Calu3 (cell line): Measurements from ENCODE around the gene ARHGAP9. TPM values are rescaled to one million over a fixed set of nuclear protein-coding genes. Genes with fewer than 3 reads are reported as not detected.

ENCODE experiments used
- BruUV-seq: library from RNA; stranded (reverse); fragments of 400-500 nt; replicated peaks from 2 replicates; lab custom pipeline; 2021; lab: Mats Ljungman, UMichigan
- CTCF ChIA-PET: fragments of 300-600 bp; sonication (Branson Sonifier 250); formaldehyde crosslinking; loops from one replicate; lab custom pipeline; 2022; ENCODE audit warnings: antibody characterized with exemption; lab: Charles Lee
- DNase-seq: peaks from one replicate; pipeline ENCODE4 v3.0.0; 2022
- H3K27ac Mint-ChIP-seq: one replicate; pipeline ENCODE4 v1.8.0; 2022; ENCODE audit warnings: mixed read lengths; ENCODE audit not compliant: unreplicated experiment
- H3K27me3 Mint-ChIP-seq: one replicate; pipeline ENCODE4 v1.8.0; 2022; ENCODE audit warnings: mixed read lengths; ENCODE audit not compliant: unreplicated experiment
- H3K36me3 Mint-ChIP-seq: one replicate; pipeline ENCODE4 v1.8.0; 2022; ENCODE audit warnings: mild to moderate bottlenecking, moderate library complexity, mixed read lengths; ENCODE audit not compliant: insufficient read depth, unreplicated experiment
- H3K4me1 Mint-ChIP-seq: one replicate; pipeline ENCODE4 v1.8.0; 2022; ENCODE audit warnings: mild to moderate bottlenecking, low read depth, mixed read lengths; ENCODE audit not compliant: unreplicated experiment
- H3K4me3 Mint-ChIP-seq: one replicate; pipeline ENCODE4 v1.8.0; 2022; ENCODE audit warnings: mild to moderate bottlenecking, low read depth, moderate library complexity, mixed read lengths; ENCODE audit not compliant: unreplicated experiment
- H3K9me3 Mint-ChIP-seq: one replicate; pipeline ENCODE4 v1.8.0; 2022; ENCODE audit warnings: low read depth, mixed read lengths; ENCODE audit not compliant: unreplicated experiment
- intact Hi-C: fragments of 100-400 bp; cut with micrococcal nuclease; formaldehyde crosslinking; loops from one replicate; pipeline ENCODE4 v1.10.0; 2022; ENCODE audit not compliant: unreplicated experiment
- total RNA-seq: library from RNA; stranded (reverse); gene quantifications from 2 replicates; pipeline ENCODE4 v1.2.3, GENCODE V29; 2022
- TF ChIP-seq, protein P1 (sequence below): fragments of 200-600 bp; IDR thresholded peaks from one replicate; pipeline ENCODE4 v1.8.0; 2022; ENCODE audit warnings: antibody characterized with exemption; ENCODE audit not compliant: unreplicated experiment

Gene ARHGAP9
- total RNA-seq, 1 experiment from 2014 or later, result not detected

DNA sequence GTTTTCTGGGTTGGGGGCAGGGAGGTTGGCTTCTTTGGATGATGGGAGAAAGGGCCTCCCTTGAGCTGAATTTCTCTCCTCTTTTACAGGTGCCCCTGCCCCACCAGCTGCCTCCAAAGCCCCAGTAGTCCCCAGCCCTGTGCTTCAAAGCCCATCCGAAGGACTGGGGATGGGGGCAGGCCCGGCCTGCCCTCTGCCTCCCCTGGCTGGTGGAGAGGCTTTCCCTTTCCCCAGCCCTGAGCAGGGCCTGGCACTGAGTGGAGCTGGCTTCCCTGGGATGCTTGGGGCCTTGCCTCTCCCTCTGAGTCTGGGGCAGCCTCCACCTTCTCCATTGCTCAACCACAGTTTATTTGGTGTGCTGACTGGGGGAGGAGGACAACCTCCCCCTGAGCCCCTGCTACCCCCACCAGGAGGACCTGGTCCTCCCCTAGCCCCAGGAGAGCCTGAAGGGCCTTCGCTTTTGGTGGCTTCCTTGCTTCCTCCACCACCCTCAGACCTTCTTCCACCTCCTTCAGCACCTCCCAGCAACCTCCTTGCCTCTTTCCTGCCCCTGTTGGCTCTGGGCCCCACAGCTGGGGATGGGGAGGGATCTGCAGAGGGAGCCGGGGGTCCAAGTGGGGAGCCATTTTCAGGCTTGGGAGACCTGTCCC is 46.9 kb upstream of the ARHGAP9 start:
- CTCF ChIA-PET, result interaction anchor here (0.6 kb wide), 2 partner anchors 258 to 834 kb away, joined by 3 to 6 read pairs; no protein-coding TSS in a partner anchor
- no peak for DNase-seq
- intact Hi-C loops, result no loop called here
- Mint-ChIP-seq H3K4me3 (no peak overlapping the region), H3K27me3 (no peaks in the 10 kb centered on the region), H3K4me1 (peaks cover 21% of the 10 kb centered on the region), H3K27ac (no peak overlapping the region), H3K36me3 (peaks cover 99% of the 10 kb centered on the region), H3K9me3 (no peaks in the 10 kb centered on the region)
- TSS peak; percentile 2 for BruUV-seq
- TF ChIP-seq, protein P1, sequence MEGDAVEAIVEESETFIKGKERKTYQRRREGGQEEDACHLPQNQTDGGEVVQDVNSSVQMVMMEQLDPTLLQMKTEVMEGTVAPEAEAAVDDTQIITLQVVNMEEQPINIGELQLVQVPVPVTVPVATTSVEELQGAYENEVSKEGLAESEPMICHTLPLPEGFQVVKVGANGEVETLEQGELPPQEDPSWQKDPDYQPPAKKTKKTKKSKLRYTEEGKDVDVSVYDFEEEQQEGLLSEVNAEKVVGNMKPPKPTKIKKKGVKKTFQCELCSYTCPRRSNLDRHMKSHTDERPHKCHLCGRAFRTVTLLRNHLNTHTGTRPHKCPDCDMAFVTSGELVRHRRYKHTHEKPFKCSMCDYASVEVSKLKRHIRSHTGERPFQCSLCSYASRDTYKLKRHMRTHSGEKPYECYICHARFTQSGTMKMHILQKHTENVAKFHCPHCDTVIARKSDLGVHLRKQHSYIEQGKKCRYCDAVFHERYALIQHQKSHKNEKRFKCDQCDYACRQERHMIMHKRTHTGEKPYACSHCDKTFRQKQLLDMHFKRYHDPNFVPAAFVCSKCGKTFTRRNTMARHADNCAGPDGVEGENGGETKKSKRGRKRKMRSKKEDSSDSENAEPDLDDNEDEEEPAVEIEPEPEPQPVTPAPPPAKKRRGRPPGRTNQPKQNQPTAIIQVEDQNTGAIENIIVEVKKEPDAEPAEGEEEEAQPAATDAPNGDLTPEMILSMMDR, result no peak

DNA sequence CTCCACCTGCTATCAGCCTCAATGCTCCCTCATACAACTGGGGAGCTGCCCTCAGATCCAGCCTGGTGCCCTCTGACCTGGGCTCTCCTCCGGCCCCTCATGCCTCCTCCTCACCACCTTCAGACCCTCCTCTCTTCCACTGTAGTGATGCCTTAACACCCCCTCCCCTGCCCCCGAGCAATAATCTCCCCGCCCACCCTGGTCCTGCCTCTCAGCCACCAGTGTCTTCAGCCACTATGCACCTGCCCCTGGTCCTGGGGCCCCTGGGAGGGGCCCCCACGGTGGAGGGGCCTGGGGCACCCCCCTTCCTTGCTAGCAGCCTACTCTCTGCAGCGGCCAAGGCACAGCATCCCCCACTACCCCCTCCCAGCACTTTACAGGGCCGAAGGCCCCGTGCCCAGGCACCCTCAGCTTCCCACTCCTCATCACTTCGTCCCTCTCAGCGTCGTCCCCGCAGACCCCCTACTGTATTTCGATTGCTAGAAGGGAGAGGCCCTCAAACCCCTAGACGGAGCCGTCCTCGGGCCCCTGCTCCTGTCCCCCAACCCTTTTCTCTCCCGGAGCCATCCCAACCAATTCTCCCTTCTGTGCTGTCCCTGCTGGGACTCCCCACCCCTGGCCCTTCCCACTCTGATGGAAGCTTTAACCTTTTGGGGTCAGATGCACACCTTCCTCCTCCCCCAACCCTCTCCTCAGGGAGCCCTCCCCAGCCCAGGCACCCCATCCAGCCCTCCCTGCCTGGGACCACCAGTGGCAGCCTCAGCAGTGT is 46.1 kb upstream of the ARHGAP9 start:
- H3K27me3 Mint-ChIP-seq, result no peaks in the 10 kb centered on the region
- no peak overlapping the region for H3K4me3 Mint-ChIP-seq
- H3K9me3 Mint-ChIP-seq, result no peaks in the 10 kb centered on the region
- DNase-seq, result no peak
- TF ChIP-seq, protein P1, result no peak
- H3K4me1 Mint-ChIP-seq, result peaks cover 29% of the 10 kb centered on the region
- intact Hi-C loops, result no loop called here
- no TSS peak for BruUV-seq
- CTCF ChIA-PET, result no interaction called here
- peaks cover 99% of the 10 kb centered on the region for H3K36me3 Mint-ChIP-seq
- H3K27ac Mint-ChIP-seq, result peak overlapping the region; percentile 10

DNA sequence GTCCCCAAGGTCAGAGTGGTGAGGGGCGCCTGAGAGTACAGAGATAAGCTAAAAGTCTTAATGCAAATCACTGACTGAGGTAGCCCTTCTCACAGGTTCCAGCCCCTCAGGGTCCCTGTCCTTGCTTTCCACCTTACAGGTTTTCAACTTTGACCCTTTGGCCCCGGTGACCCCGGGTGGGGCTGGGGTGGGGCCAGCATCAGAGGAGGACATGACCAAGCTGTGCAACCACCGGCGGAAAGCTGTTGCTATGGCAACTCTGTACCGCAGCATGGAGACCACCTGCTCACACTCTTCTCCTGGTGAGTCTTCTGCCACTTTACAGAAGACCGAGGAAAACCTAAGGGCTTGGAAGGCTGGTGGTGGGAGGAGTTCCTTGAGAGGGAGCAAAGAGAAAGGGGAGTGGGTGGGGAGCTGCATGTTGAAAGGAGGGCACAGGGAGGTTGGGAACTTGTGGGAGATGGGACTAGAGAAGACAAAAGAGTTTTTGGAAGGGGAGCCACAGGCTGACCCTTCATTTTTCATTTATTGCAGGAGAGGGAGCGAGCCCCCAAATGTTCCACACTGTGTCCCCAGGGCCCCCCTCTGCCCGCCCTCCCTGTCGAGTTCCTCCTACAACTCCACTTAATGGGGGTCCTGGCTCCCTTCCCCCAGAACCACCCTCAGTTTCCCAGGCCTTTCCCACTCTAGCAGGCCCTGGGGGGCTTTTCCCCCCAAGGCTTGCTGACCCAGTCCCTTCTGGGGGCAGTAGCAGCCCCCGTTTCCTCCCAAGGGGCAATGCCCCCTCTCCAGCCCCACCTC is 45.3 kb upstream of the ARHGAP9 start:
- H3K36me3 Mint-ChIP-seq, result peaks cover 99% of the 10 kb centered on the region
- intact Hi-C loops, result no loop called here
- TF ChIP-seq, protein P1, result no peak
- BruUV-seq, result no TSS peak
- CTCF ChIA-PET, result no interaction called here
- peaks cover 32% of the 10 kb centered on the region for H3K4me1 Mint-ChIP-seq
- DNase-seq, result no peak
- H3K27ac Mint-ChIP-seq, result no peak overlapping the region
- H3K27me3 Mint-ChIP-seq, result no peaks in the 10 kb centered on the region
- peak overlapping the region; percentile 95 for H3K4me3 Mint-ChIP-seq
- no peaks in the 10 kb centered on the region for H3K9me3 Mint-ChIP-seq

DNA sequence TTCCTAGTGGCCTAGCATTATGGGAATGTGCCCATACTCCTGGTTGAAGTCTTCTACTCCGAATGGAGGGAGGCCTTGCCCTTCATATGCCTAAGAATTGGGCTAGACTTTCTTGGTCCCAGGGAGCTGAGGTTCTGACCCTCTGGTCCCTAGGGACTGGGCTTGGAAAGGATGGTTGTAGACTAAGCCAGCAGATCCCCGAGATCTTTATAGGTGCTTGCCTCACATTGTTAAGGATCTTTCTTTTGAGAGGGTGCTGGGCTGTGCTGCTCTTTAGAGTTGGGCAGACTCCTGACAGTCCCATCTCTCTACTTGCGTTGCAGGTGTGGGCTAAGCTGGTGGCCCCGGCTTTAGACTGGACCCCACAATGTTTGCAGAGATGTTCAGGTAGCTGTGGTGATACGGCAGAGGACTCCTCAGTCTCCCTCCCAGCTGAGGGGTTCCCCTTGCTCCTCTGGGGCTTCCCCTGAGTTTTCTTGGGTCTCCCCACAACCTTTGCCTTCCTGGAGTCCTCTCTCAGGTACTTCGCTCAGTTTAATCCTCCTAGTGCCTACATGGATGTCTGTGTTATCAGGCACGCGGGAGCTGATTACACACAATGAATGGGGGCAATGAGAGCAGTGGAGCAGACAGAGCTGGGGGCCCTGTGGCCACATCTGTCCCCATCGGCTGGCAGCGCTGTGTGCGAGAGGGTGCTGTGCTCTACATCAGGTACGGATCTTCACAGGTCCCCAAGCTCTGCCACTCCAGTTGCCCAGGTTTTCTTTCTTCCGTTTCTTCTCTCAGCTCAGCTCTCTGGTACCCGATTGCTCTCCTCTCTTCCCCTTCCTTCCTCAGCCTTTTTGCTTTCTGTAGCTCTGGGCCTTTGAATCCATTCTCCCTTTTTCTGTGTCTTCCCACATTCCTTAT is 44.3 kb upstream of the ARHGAP9 start:
- peak overlapping the region; percentile 95 for H3K4me3 Mint-ChIP-seq
- BruUV-seq, result no TSS peak
- TF ChIP-seq, protein P1, result no peak
- H3K27me3 Mint-ChIP-seq, result no peaks in the 10 kb centered on the region
- CTCF ChIA-PET, result interaction anchor here (0.6 to 0.8 kb wide), 2 partner anchors 71 to 762 kb away, joined by 3 to 4 read pairs; no protein-coding TSS in a partner anchor
- no peaks in the 10 kb centered on the region for H3K9me3 Mint-ChIP-seq
- H3K36me3 Mint-ChIP-seq, result peaks cover 99% of the 10 kb centered on the region
- H3K27ac Mint-ChIP-seq, result peak overlapping the region; percentile 88
- no peak for DNase-seq
- intact Hi-C loops, result no loop called here
- peaks cover 38% of the 10 kb centered on the region for H3K4me1 Mint-ChIP-seq
